Uterus (tissue), 2 donors: ENCODE data around the gene WDR36.

Experiments used
- POLR2A ChIP-seq, 2 donors: fragments of 450-650 bp; IDR thresholded peaks; one replicate each; pipeline ENCODE4 v1.6.1; 2016; ENCODE audit warnings: antibody characterized with exemption in 2 of 2, mild to moderate bottlenecking in 1 of 2, moderate library complexity in 1 of 2
- TF ChIP-seq, protein P1 (sequence below), 4 experiments: fragments of 200-600 bp in 2 of 4; fragments of 450-650 bp in 2 of 4; sonication (generic) in 2 of 4; IDR thresholded peaks; one replicate each; pipeline ENCODE4 v1.5.1; 2016 to 2019; ENCODE audit warnings: antibody characterized with exemption in 4 of 4, mild to moderate bottlenecking in 2 of 4, moderate library complexity in 1 of 4

DNA sequence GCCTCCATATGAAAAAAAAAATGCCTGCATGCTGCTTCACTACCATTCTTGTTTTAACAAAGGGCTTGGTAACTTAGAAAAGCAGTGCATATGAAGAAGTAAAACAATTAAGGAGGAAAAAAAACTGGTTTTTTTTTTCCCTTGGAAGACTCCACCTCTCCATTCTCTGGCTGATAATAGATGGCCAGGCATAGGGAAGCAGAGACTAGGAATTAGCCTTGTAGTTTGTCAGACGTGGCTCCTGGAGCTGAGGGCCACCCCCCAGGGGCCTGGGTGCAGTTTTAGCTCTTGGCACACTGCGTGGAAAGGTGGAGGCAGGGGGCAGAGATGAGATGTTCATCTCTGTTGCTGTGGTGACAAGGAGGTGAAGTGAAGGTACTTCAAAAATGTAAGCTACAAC, 42.7 kb downstream of the WDR36 start:
- TF ChIP-seq, protein P1, sequence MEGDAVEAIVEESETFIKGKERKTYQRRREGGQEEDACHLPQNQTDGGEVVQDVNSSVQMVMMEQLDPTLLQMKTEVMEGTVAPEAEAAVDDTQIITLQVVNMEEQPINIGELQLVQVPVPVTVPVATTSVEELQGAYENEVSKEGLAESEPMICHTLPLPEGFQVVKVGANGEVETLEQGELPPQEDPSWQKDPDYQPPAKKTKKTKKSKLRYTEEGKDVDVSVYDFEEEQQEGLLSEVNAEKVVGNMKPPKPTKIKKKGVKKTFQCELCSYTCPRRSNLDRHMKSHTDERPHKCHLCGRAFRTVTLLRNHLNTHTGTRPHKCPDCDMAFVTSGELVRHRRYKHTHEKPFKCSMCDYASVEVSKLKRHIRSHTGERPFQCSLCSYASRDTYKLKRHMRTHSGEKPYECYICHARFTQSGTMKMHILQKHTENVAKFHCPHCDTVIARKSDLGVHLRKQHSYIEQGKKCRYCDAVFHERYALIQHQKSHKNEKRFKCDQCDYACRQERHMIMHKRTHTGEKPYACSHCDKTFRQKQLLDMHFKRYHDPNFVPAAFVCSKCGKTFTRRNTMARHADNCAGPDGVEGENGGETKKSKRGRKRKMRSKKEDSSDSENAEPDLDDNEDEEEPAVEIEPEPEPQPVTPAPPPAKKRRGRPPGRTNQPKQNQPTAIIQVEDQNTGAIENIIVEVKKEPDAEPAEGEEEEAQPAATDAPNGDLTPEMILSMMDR (IDR thresholded peaks at IDR 0.05), result no peak
- no peak for TF ChIP-seq POLR2A (IDR thresholded peaks at IDR 0.05)
